ENCODE data around the gene PLEKHG4B. TPM values are rescaled to one million over a fixed set of nuclear protein-coding genes. Genes with fewer than 3 reads are reported as not detected.
"Not testable (repeated sequence)": the region's sequence is repeated elsewhere in the genome, so short reads cannot be mapped to it uniquely, and the experiment has no call there.

PLEKHG4B gene
- total RNA-seq, 1 donor from 2014 or later = not detected

DNA sequence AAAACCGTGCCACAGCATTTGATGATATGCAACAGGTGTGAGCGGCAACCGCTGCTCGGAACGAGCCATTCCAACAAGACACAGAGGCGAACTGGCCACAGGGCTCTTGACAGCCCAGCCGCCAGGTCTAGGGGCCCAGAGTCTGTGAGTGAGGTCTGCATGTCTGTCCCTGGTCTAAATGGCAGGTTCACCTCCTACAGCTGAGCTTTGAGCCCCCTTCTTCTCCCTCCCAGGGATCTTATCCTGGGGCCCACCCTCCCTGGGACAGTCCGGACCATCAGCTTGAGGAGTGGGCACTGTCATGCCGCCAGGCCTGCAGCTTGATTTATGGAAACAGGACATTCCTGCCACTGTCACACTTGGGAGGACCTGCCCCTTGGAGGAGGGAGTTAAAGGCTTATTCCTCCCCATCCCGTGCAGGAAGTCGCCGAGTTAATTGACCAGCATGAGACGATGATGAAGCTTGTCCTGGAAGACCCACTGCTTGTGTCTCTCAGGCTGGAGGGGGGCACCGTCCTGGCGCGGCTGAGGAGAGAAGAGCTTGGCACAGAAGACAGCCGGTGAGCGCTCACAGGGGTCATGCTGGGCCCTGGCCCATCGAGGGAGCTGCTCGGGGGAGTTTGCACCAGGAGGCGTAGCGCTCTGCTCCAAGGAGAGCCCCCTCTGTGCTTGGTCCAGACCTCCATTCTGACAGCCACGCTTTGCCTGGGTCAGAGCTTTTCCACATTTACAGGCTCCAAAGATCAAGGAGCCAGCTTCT is 63.9 kb downstream of the PLEKHG4B start:
- no peak for DNase-seq (ENCODE audit: low read depth in 2 of 2)

DNA sequence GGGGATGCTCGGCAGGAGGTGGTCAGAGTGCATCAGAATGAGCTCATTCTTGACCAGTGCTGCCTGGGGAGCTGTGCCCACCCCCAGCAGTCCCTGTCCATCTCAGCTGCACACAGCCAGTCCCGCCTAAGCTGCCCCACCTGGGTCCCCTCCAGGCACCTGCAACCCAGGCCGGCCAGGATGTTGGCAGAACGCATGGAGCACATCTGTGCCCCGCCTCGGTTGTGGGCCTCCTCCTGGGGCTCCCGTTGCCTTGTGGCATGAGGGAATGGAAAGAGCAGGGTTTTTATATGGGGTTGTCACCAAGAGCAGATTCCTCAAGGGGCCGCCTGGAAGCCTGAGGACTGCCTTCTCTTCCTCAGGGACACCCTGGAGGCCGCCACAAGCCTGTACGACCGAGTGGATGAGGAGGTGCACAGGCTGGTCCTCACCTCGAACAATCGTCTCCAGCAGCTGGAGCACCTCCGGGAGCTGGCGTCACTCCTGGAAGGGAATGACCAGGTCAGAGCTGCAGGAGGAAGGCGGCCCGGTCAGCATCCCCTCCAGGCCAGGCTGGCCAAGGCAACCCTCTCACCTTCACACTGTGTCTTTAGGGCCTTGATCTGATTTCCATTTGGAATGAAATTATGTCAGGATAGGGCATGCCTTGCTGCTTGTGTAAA is 64.6 kb downstream of the PLEKHG4B start:
- no peak for DNase-seq (ENCODE audit: low read depth in 2 of 2)

DNA sequence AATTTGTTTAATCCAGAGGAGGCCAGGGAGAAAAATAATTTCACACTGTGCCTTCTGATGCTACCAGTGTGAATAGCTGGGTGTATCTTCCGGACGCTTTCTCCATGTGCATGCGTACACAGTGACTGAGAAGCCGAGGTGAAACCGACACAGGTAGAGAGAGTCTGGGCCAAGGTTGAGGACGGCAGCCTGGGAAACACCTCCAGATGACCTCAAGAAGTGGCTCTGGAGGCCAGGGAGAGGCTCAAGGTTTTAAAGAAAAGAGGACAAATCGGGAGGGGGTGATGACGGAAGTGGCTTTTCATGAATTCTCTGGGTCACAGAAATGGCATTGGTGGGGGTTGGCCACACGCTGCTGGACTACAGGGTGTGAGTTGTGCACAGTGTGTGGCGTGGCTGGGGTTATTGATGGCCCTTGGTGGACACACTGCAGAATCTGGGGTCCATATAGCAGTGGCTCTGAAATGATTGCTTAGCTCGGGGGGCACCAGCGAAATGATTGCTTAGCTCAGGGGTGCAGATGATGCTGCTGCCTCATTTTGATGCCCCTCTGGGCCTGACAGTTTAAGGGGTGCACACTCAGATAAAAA is 65.3 kb downstream of the PLEKHG4B start:
- no peak for DNase-seq (ENCODE audit: low read depth in 2 of 2)

- no peak for DNase-seq (ENCODE audit: low read depth in 2 of 2)
Observed at GRCh38 chr5:157801-158200, 65.8 kb downstream of the PLEKHG4B start.

DNA sequence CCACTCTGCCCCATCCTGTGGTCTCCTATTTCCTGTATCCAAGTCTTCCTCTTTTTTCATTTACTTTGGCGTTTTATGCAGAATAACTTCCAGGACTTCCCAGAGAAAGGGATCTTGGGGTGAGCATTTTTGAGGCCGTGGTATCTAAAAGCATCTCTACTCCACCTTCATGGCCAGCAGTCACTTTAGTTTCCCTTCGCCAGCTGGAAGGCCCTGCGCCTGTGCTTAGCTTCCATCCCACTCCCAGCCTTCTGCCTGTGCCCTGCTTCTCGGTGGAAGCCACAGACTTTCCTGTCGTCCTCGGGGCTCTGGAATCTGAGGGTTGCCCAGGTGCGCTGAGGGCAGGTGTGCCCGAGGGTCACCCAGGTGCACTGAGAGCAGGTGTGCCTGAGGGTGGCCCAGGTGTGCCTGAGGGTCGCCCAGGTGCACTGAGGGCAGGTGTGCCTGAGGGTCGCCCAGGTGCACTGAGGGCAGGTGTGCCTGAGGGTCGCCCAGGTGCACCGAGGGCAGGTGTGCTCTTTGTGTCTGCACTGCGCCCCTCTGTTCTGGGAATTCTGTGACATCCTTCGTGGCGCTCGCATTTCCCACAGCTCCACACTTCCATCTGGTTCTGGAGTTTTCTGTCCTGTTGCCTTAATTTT is 67.0 kb downstream of the PLEKHG4B start:
- no peak for DNase-seq (ENCODE audit: low read depth in 2 of 2)

DNA sequence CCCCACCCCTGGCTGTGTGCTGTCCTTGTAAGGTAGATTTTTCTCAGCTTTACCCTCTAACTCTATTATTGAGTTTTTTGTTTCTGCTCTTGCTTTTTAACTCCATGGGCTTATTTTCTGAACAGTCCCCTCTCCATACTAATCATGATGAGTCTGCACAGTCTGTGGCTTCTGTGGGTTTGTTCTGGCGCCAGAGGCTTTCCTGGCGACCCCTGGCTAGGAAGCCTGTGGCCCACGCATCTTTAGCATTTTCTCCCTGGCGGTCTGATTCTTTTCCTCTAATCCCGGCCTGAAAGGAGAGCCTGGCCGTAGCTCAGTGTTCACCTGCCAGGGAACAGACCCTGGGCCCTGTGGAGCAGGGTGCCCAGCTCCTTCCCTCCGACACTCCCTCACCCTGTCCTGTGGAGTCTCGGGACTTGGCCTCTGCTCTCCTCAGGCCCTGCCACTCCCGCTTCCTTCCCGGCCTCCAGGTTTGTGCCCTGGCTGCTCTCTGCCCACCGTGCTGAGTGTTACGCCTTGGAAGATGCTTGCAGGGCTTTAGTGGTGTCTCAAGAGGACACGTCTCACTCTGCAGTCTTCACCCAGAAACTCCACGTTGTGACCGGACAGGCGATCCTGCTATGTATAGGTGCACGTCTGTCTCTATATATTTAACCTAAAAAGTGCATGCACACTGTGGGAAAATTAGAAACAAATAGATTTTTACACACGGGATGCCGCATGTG is 67.6 kb downstream of the PLEKHG4B start:
- DNase-seq (ENCODE audit: low read depth in 2 of 2) = no peak

- DNase-seq (ENCODE audit: low read depth in 2 of 2) = no peak
Observed at GRCh38 chr5:160173-160510, 68.2 kb downstream of the PLEKHG4B start.

- no peak for DNase-seq (ENCODE audit: low read depth in 2 of 2)
Observed at GRCh38 chr5:160921-161802, 69.2 kb downstream of the PLEKHG4B start.

DNA sequence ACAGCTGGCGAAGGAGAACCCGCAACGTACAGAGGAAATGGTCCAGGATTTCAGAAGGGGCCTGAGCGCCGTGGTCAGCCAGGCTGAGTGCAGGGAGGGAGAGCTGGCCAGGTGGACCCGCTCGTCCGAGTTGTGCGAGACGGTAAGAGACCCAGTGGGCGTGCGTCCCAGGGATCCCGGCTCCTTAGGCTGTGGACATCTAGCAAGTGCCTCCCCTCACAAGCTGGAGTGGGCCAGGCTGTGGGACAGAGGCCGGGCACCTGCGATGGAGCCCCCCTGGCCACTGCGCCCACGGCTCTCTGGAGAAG is 69.8 kb downstream of the PLEKHG4B start:
- no peak for DNase-seq (ENCODE audit: low read depth in 2 of 2)

DNA sequence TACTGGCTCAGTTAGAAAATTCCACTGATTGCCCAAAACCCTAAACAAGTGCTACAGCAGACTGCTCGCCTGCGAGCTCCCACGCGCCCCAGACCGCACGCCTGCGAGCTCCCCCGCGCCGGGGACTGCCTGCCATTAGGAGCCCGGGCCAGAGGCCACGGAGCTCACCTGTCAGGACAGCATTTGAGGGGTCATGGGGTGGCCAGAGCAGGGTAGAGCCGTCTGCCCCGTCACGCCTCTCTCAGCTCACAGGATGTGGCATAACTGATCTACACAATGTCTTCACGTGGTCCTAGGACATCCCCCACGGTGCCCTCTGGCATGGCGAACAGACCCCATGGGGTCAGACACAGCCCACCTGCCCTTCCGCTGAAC is 70.2 kb downstream of the PLEKHG4B start:
- no peak for DNase-seq (ENCODE audit: low read depth in 2 of 2)

- DNase-seq (ENCODE audit: low read depth in 2 of 2) = no peak
Observed at GRCh38 chr5:162565-163337, 70.8 kb downstream of the PLEKHG4B start.

GRCh38 chr5:163338-163620 is 71.3 kb downstream of the PLEKHG4B start:
- DNase-seq (ENCODE audit: low read depth in 2 of 2) = no peak

DNA sequence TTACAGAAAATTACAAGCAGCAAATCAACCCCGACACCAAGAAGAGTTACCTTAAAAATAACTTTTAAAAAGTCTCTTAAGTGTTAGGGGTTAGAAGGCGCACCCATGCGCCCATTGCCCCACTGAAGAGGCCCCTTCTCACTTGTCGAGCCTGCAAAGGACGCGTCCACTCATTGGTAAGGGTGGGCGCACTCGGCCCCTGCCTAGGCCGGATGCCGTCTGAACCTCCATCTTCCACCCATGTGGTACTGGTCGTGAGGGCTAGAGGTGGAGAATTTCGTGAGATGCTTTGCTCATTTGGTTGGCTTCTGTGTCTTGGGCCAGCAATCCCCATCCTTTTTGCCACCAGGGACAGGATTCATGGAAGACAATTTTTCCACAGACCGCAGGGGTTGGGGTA is 71.9 kb downstream of the PLEKHG4B start:
- no peak for DNase-seq (ENCODE audit: low read depth in 2 of 2)

GRCh38 chr5:164244-164643 is 72.3 kb downstream of the PLEKHG4B start:
- DNase-seq (ENCODE audit: low read depth in 2 of 2) = no peak

- not testable (repeated sequence) for DNase-seq (ENCODE audit: low read depth in 2 of 2)
Observed at GRCh38 chr5:164783-165182, 72.8 kb downstream of the PLEKHG4B start.

- no peak for DNase-seq (ENCODE audit: low read depth in 2 of 2)
Observed at GRCh38 chr5:166441-167372, 74.7 kb downstream of the PLEKHG4B start.

DNA sequence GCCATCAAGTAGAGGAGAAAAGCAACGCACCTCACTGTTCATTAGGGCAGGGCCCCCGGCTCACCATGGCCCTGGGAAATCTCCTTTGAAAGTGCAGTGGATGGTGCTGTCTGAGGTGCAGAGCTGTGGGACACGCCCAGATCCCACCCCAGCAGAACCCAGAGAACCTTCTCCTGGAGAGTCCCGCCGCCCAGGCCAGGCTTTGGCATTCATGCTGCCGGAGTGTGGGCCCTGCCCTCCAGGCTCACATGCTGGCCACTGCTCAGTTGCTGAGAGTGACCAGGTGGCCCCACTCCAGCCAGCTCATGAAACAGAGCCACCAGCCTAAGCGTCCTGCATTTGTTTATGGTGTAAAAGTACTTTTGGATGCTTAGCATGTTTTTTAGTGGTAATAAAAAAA is 75.5 kb downstream of the PLEKHG4B start:
- DNase-seq (ENCODE audit: low read depth in 2 of 2) = no peak

DNA sequence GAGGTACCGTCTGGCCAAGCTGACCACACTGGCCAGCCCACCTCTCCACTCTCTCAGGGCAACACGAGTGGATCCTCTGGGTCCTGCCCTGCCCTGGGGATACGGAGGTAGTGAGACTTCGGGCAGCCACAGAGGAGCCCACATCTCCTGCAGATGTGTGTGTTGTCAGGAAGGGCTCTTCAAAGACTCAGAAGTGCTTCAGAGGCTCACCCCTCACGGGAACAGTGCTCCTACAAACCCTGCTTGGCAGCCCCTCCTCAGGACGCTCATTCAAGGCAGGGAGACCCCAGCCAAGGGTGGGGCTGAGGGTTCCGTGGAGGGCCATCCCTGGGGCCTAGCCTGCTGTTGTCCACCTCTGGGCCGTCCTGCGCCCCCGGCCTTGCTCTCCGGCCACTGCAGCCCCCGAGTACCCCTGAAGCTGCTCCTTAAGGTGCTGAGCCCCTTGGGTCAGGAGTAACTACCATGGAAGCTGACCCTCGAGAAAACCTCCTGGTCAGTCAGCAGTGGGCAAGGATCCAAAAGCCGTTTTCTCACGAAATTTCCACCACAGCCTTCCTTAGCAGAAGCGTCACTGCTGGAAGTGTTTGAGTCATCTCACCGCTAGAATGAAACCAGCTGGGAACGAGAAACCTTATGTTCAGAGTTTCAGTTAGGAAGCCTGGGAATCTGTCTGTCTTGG is 76.2 kb downstream of the PLEKHG4B start:
- DNase-seq (ENCODE audit: low read depth in 2 of 2) = peak in 1 of 2 donors; percentile 76
